Nephron (organoid): ENCODE data around the gene SDF2.
A peak's percentile ranks its signal among the peaks of the same experiment; 100 is the strongest.

ENCODE experiments used
- H3K27ac Mint-ChIP-seq, 3 experiments: 2 replicates each; pipeline ENCODE4 v1.8.0; 2020; ENCODE audit warnings: mixed read lengths in 3 of 3, mild to moderate bottlenecking in 2 of 3, moderate library complexity in 1 of 3
- H3K27me3 Mint-ChIP-seq: 2 replicates; pipeline ENCODE4 v1.8.0; 2021; ENCODE audit warnings: low read depth, mild to moderate bottlenecking, moderate library complexity, mixed read lengths
- H3K36me3 Mint-ChIP-seq: 2 replicates; pipeline ENCODE4 v1.8.0; 2020; ENCODE audit warnings: low read depth, mixed read lengths
- H3K4me1 Mint-ChIP-seq: 2 replicates; pipeline ENCODE4 v1.8.0; 2020; ENCODE audit warnings: mixed read lengths
- H3K4me3 Mint-ChIP-seq, 3 experiments: 2 replicates each; pipeline ENCODE4 v1.8.0; 2020; ENCODE audit warnings: mild to moderate bottlenecking in 3 of 3, mixed read lengths in 3 of 3, moderate library complexity in 2 of 3
- H3K9me3 Mint-ChIP-seq: 2 replicates; pipeline ENCODE4 v1.8.0; 2020; ENCODE audit warnings: mixed read lengths
- TF ChIP-seq, protein P1 (sequence below), 3 experiments: fragments of 200-600 bp; sonication (generic); IDR thresholded peaks; one replicate each; pipeline ENCODE4 v1.5.0; 2021; ENCODE audit warnings: antibody characterized with exemption in 3 of 3; ENCODE audit not compliant: unreplicated experiment in 3 of 3

SDF2 gene

DNA sequence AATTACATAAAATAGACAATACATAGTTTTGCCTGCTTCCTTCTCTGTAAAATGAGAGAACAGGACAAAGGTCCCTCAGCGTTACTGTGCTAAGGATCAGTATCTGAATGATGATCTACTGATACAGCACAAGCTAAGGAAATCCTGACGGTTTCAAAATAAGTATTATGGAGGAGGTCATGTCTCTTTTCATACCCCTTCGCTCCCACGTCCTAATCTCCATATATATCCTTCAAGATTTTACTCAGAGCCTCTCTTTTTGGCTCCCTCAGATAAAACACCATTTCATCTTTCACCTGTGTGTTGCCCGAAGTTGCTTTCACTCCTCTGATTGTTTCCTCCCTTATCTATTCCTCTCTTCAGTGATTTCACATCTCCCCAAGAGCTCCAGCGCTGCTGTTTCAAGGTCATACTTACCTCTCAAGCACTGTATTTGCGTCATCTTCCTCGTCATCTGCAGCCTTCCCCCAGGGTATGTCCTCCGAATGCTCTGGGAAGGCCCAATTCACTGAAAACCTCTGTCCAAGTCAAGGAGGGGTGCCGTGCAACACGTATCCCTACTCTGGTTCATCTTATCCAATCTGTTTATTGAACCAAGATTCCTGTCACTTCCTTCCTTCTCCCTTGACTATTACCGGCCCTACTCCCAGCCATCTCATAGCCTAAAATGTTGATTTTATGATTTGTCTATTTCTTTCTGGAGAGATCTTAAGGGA lies 15.5 kb downstream of the SDF2 start:
- TF ChIP-seq, protein P1, sequence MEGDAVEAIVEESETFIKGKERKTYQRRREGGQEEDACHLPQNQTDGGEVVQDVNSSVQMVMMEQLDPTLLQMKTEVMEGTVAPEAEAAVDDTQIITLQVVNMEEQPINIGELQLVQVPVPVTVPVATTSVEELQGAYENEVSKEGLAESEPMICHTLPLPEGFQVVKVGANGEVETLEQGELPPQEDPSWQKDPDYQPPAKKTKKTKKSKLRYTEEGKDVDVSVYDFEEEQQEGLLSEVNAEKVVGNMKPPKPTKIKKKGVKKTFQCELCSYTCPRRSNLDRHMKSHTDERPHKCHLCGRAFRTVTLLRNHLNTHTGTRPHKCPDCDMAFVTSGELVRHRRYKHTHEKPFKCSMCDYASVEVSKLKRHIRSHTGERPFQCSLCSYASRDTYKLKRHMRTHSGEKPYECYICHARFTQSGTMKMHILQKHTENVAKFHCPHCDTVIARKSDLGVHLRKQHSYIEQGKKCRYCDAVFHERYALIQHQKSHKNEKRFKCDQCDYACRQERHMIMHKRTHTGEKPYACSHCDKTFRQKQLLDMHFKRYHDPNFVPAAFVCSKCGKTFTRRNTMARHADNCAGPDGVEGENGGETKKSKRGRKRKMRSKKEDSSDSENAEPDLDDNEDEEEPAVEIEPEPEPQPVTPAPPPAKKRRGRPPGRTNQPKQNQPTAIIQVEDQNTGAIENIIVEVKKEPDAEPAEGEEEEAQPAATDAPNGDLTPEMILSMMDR (IDR thresholded peaks at IDR 0.05; ENCODE audit: unreplicated experiment in 3 of 3), result no peak
- H3K36me3 Mint-ChIP-seq, result peaks cover 44% of the 10 kb centered on the region
- H3K9me3 Mint-ChIP-seq, result no peaks in the 10 kb centered on the region
- H3K27ac Mint-ChIP-seq, result peak overlapping the region; percentile 85 to 96 (median 96)
- H3K27me3 Mint-ChIP-seq, result no peaks in the 10 kb centered on the region
- peak overlapping the region; percentile 76 to 96 (median 96) for H3K4me3 Mint-ChIP-seq
- H3K4me1 Mint-ChIP-seq, result peaks cover 34% of the 10 kb centered on the region

DNA sequence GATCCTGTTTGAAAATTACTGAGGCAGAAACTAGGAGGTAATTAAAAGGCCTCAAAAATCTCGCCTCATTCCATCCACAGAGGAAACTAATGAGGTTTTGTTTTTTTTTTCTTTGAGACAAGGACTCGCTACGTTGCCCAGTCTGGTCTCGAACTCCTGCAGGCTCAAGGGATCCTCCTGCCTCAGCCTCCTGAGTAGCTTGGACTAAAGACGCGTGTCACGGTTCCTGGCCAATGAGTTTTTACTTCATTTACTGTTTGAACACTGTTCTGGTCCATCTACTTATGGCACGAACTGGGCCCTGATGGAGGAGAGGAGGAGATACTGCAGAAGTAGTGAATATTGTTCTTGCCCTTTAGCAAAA lies 16.1 kb downstream of the SDF2 start:
- Mint-ChIP-seq H3K27ac (peak overlapping the region; percentile 85 to 96 (median 96)), H3K27me3 (no peaks in the 10 kb centered on the region), H3K4me1 (peaks cover 34% of the 10 kb centered on the region), H3K36me3 (peaks cover 50% of the 10 kb centered on the region), H3K4me3 (peak overlapping the region; percentile 76 to 96 (median 96)), H3K9me3 (no peaks in the 10 kb centered on the region)
- TF ChIP-seq, protein P1 (IDR thresholded peaks at IDR 0.05; ENCODE audit: unreplicated experiment in 3 of 3), result no peak

DNA sequence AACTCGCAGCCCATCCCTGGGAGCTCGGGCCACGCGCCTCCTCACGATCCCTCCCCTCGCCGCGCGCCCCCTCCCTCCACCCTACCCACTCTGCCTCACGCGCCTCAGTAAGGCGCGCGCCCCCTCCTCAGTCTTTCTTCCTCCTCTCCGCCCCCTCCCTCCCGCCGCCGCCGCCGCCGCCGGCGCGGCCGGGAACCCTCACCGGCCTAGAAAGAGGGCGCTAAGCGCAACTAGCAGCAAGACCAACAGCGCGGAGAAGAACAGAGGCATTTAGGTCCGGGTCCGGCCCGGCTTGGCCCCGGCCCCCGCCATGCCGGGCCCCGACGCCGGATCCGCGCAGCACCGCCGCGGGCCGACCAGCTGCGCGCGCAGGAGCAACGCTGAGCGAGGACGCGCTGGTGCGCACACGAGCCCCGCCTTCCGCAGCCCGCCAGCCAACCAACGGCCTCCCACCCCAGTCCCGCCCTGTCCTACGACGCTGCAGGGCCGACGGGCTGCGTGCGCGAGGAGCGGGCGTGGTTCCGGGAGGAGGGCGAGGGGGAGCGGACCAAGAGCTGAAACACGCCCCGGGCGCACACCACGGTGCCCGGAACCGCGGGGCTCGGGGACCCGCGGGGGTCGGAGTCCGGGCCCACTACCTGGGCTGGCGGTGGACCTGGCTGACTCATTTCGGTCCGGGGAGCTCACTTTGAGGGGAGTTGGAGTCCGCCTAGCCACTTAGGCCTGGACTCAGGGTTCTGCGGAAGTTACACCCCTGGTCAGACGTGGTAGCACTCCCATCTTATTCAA lies 16.7 kb downstream of the SDF2 start, which contains the start of gene BLTP2:
TSS of gene BLTP2 (minus strand) at position 372 of the 789 bp plus-strand sequence. CDS start at position 270, 102 bp downstream.
- TF ChIP-seq, protein P1 (IDR thresholded peaks at IDR 0.05; ENCODE audit: unreplicated experiment in 3 of 3), result no peak
- Mint-ChIP-seq H3K27me3 (no peaks in the 10 kb centered on the region), H3K4me3 (peak within 1 kb of the TSS; percentile 95 to 96 (median 96)), H3K27ac (peak within 1 kb of the TSS; percentile 85 to 96 (median 96)), H3K36me3 (peaks cover 52% of the 10 kb centered on the region), H3K4me1 (peaks cover 34% of the 10 kb centered on the region), H3K9me3 (no peaks in the 10 kb centered on the region)

DNA sequence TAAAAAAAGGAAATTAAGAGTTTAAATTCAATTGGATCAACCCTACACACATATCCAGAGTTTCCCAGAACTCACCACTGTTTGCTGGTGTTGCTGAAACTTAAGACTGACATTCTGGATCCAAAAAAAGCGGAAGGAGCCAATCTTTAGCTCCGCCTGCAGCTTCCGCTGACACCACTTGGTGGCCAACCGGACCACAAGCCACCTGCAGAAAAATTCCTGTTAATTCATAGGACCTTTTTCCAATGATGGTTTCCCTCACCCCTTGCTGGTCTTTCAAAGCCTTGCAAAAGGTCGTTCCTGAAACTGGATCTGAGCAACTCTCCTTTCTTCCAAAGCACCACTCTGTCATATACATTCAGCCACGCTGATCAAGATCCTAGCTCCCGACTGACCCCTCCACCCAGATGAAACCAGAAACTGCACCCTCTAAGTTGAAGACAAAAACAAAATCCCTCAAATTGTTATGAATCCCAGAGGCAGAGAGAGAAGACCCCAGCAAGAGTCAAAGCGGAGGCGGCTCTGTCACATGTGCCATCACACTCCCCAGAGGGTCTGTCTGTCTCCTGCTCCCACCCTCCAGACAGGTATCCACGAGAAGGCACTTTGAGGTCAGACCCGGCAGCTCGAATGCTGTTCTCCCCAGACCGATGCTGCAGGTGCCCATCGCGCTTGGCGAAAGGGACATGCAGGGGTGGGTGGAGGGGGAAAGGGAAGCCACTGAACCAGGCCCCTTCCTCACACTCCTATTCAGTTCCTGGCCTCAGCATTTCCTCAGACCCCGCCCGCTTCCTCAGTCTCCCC lies 17.5 kb downstream of the SDF2 start:
- no peaks in the 10 kb centered on the region for H3K9me3 Mint-ChIP-seq
- peak overlapping the region; percentile 95 to 96 (median 96) for H3K4me3 Mint-ChIP-seq
- peaks cover 58% of the 10 kb centered on the region for H3K36me3 Mint-ChIP-seq
- H3K27me3 Mint-ChIP-seq, result no peaks in the 10 kb centered on the region
- TF ChIP-seq, protein P1 (IDR thresholded peaks at IDR 0.05; ENCODE audit: unreplicated experiment in 3 of 3), result peak; percentile 46 to 54 (median 47)
- peaks cover 34% of the 10 kb centered on the region for H3K4me1 Mint-ChIP-seq
- peak overlapping the region; percentile 73 to 96 (median 93) for H3K27ac Mint-ChIP-seq

DNA sequence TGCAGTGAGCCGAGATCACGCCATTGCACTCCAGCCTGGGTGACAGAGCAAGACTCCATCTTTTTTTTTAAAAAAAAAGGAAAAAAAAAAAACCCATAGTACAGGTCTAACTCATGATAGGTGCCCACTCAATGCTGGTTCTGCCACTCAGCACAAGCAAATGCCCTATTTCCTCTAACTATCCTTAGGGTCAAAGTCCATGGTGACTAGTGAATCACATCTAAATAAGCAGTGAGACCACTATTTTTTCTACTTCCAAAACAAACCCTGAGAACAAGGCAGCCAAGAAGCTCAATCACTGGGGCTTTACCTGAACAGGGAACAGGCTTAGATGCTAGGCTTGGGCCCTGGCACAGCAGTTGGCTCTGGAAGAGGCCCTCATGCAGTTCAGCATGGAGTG lies 20.1 kb downstream of the SDF2 start:
- Mint-ChIP-seq H3K27ac (no peak overlapping the region), H3K9me3 (no peaks in the 10 kb centered on the region), H3K36me3 (peaks cover 67% of the 10 kb centered on the region), H3K27me3 (no peaks in the 10 kb centered on the region), H3K4me3 (peak overlapping the region in 2 of 3 experiments; percentile 32 to 44), H3K4me1 (peaks cover 29% of the 10 kb centered on the region)
- TF ChIP-seq, protein P1 (IDR thresholded peaks at IDR 0.05; ENCODE audit: unreplicated experiment in 3 of 3), result no peak
